Panc1 (cell line): ENCODE data around the gene CRYBG3.

Experiments
- REST ChIP-seq, 2 experiments: IDR thresholded peaks; 2 replicates each; pipeline ENCODE4 v1.6.1; 2011 to 2012; ENCODE audit warnings: low read depth in 2 of 2, control low read depth in 1 of 2, low read length in 1 of 2, mild to moderate bottlenecking in 1 of 2, moderate library complexity in 1 of 2; ENCODE audit not compliant: insufficient read depth in 1 of 2
- TCF7L2 ChIP-seq: IDR thresholded peaks from 2 replicates; pipeline ENCODE4 v1.6.1; 2011; ENCODE audit warnings: mild to moderate bottlenecking, low read depth, low read length, inconsistent platforms

DNA sequence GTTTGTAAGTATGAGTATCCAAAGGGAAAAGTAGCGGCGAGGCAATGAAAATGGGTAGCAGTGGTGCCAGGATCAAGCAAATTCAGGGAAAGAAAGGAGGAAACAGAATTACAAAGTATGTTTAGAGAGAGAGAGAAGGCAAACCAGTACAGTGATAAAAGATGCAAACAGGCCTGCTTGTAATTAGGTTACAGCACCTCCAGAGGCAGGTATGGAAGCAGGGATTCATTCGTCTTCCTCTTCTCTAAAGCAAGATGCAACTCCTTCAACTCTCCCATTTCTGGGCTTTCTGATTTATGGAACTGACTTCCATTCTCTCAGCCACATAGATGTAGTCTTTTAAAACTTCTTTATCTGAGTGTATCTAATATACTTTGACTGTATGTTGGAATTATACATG is 68.0 kb downstream of the CRYBG3 start:
- TF ChIP-seq TCF7L2 (no peak), REST (IDR thresholded peaks at IDR 0.05; ENCODE audit: insufficient read depth in 1 of 2, low read depth in 2 of 2, low read length in 1 of 2) (no peak)
